ENCODE data around the gene SH2D4B. TPM values are rescaled to one million over a fixed set of nuclear protein-coding genes. Genes with fewer than 3 reads are reported as not detected.
A peak's percentile ranks its signal among the peaks of the same experiment; 100 is the strongest.

Gene SH2D4B
- total and polyA plus RNA-seq, 2 donors (not counting 3 experiments of a cell fraction or from before 2014, with no cell fraction given): not detected

- H3K4me2 ChIP-seq (ENCODE audit: insufficient read depth, low read length): no peak overlapping the region
- dilution Hi-C loops (cut with MboI; ENCODE audit: extremely low pct_ligation_motif_present, low sequenced_read_pairs): no loop called here
- no peak overlapping the region for H3K9ac ChIP-seq (replicated peaks; ENCODE audit: extremely low read depth, insufficient read depth, low read length)
- ChIA-PET POLR2A (no interaction called here), CTCF (no interaction called here)
- H3K27ac ChIP-seq (ENCODE audit: insufficient read depth, low read depth, low read length): no peak overlapping the region
- H2AFZ ChIP-seq (ENCODE audit: low read depth, low read length): no peak overlapping the region
- H3K4me1 ChIP-seq (ENCODE audit: control insufficient read depth, extremely low read depth, insufficient read depth, low read length): no peaks in the 10 kb centered on the region
- TF ChIP-seq POLR2AphosphoS5 (IDR thresholded peaks at IDR 0.05; ENCODE audit: insufficient read depth, low read depth, low read length) (peak; percentile 6), CTCF (IDR thresholded peaks at IDR 0.05; ENCODE audit: extremely low read depth in 1 of 2, insufficient read depth in 1 of 2, low read depth in 1 of 2, low read length in 2 of 2) (no peak)
- FAIRE-seq (no peak), DNase-seq (ENCODE audit: low read depth, low spot score) (no peak)
- intact Hi-C loops (cut with micrococcal nuclease): no loop called here
- peaks cover 44 to 60% of the 10 kb centered on the region in 2 experiments for H3K36me3 ChIP-seq (ENCODE audit: control insufficient read depth in 2 of 2, extremely low read depth in 1 of 2, insufficient read depth in 2 of 2, low read length in 2 of 2)
- peaks cover 12% of the 10 kb centered on the region for H3K79me2 ChIP-seq (ENCODE audit: control insufficient read depth, insufficient read depth, low read length)
- no peaks in the 10 kb centered on the region for H3K9me3 ChIP-seq (replicated peaks; ENCODE audit: control insufficient read depth, insufficient read depth, low read length)
- H4K20me1 ChIP-seq (replicated peaks; ENCODE audit: control insufficient read depth, extremely low read depth, insufficient read depth, low read length): no peaks in the 10 kb centered on the region
- H3K4me3 ChIP-seq (replicated peaks in 1 of 3; ENCODE audit: insufficient read depth in 1 of 3, low read depth in 1 of 3, low read length in 3 of 3): no peak overlapping the region
- no peaks in the 10 kb centered on the region for H3K9me1 ChIP-seq (replicated peaks; ENCODE audit: control insufficient read depth, extremely low read depth, insufficient read depth, low read length)
- H3K27me3 ChIP-seq (ENCODE audit: control insufficient read depth in 2 of 2, insufficient read depth in 2 of 2, low read length in 2 of 2): no peaks in the 10 kb centered on the region
- BruUV-seq (replicated peaks): no TSS peak
Measured at GRCh38 chr10:80518143-80518806, 19.4 kb upstream of the SH2D4B start.

GRCh38 chr10:80518807-80519360, 18.8 kb upstream of the SH2D4B start:
- Histone ChIP-seq H3K9ac (replicated peaks; ENCODE audit: extremely low read depth, insufficient read depth, low read length) (no peak overlapping the region), H3K79me2 (ENCODE audit: control insufficient read depth, insufficient read depth, low read length) (peaks cover 7% of the 10 kb centered on the region), H3K36me3 (ENCODE audit: control insufficient read depth in 2 of 2, extremely low read depth in 1 of 2, insufficient read depth in 2 of 2, low read length in 2 of 2) (peaks cover 38 to 57% of the 10 kb centered on the region in 2 experiments), H2AFZ (ENCODE audit: low read depth, low read length) (no peak overlapping the region), H3K27me3 (ENCODE audit: control insufficient read depth in 2 of 2, insufficient read depth in 2 of 2, low read length in 2 of 2) (no peaks in the 10 kb centered on the region), H3K4me2 (ENCODE audit: insufficient read depth, low read length) (no peak overlapping the region), H3K9me3 (replicated peaks; ENCODE audit: control insufficient read depth, insufficient read depth, low read length) (no peaks in the 10 kb centered on the region), H3K27ac (ENCODE audit: insufficient read depth, low read depth, low read length) (no peak overlapping the region), H4K20me1 (replicated peaks; ENCODE audit: control insufficient read depth, extremely low read depth, insufficient read depth, low read length) (no peaks in the 10 kb centered on the region), H3K4me3 (replicated peaks in 1 of 3; ENCODE audit: insufficient read depth in 1 of 3, low read depth in 1 of 3, low read length in 3 of 3) (no peak overlapping the region), H3K4me1 (ENCODE audit: control insufficient read depth, extremely low read depth, insufficient read depth, low read length) (no peaks in the 10 kb centered on the region), H3K9me1 (replicated peaks; ENCODE audit: control insufficient read depth, extremely low read depth, insufficient read depth, low read length) (no peaks in the 10 kb centered on the region)
- FAIRE-seq: no peak
- POLR2A ChIA-PET: no interaction called here
- TF ChIP-seq POLR2AphosphoS5 (IDR thresholded peaks at IDR 0.05; ENCODE audit: insufficient read depth, low read depth, low read length) (peak; percentile 6), POLR2A (IDR thresholded peaks at IDR 0.05; ENCODE audit: low read depth, low read length) (no peak)
- CTCF ChIA-PET: interaction anchor here (1.3 kb wide), 1 partner anchor 13 kb away, joined by 4 read pairs; no protein-coding TSS in a partner anchor
- dilution Hi-C loops (cut with MboI; ENCODE audit: extremely low pct_ligation_motif_present, low sequenced_read_pairs) (no loop called here), intact Hi-C loops (cut with micrococcal nuclease) (no loop called here)
- TSS peak; percentile 9 for BruUV-seq (replicated peaks)
- DNase-seq (ENCODE audit: low read depth, low spot score): no peak

All from endothelial cell of umbilical vein (primary cell).